ENCODE measurements around the gene KIAA0753. TPM values are rescaled to one million over a fixed set of nuclear protein-coding genes. Genes with fewer than 3 reads are reported as not detected.

The KIAA0753 gene
- total RNA-seq, 1 experiment from 2014 or later = 25.9 TPM

GRCh38 chr17:6551869-6552531 is 88.5 kb downstream of the KIAA0753 start:
- peak overlapping the region; percentile 94 for H3K27ac Mint-ChIP-seq (ENCODE audit: unreplicated experiment)
- TF ChIP-seq, protein P1, sequence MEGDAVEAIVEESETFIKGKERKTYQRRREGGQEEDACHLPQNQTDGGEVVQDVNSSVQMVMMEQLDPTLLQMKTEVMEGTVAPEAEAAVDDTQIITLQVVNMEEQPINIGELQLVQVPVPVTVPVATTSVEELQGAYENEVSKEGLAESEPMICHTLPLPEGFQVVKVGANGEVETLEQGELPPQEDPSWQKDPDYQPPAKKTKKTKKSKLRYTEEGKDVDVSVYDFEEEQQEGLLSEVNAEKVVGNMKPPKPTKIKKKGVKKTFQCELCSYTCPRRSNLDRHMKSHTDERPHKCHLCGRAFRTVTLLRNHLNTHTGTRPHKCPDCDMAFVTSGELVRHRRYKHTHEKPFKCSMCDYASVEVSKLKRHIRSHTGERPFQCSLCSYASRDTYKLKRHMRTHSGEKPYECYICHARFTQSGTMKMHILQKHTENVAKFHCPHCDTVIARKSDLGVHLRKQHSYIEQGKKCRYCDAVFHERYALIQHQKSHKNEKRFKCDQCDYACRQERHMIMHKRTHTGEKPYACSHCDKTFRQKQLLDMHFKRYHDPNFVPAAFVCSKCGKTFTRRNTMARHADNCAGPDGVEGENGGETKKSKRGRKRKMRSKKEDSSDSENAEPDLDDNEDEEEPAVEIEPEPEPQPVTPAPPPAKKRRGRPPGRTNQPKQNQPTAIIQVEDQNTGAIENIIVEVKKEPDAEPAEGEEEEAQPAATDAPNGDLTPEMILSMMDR (IDR thresholded peaks at IDR 0.05; ENCODE audit: unreplicated experiment) = no peak
- intact Hi-C loops (cut with micrococcal nuclease; ENCODE audit: unreplicated experiment) = loop anchor here (5.0 kb wide), 2 partner anchors 45 to 80 kb away; no protein-coding TSS in a partner anchor
- no peaks in the 10 kb centered on the region for H3K9me3 Mint-ChIP-seq (ENCODE audit: low read depth, unreplicated experiment)
- CTCF ChIA-PET = interaction anchor here (0.5 kb wide), 1 partner anchor 28 kb away, joined by 3 read pairs; no protein-coding TSS in a partner anchor
- DNase-seq = peak; percentile 84
- peaks cover 38% of the 10 kb centered on the region for H3K36me3 Mint-ChIP-seq (ENCODE audit: insufficient read depth, unreplicated experiment)
- H3K27me3 Mint-ChIP-seq (ENCODE audit: unreplicated experiment) = no peaks in the 10 kb centered on the region
- H3K4me1 Mint-ChIP-seq (ENCODE audit: low read depth, unreplicated experiment) = peaks cover 26% of the 10 kb centered on the region
- BruUV-seq (replicated peaks) = no TSS peak
- peak overlapping the region; percentile 61 for H3K4me3 Mint-ChIP-seq (ENCODE audit: low read depth, unreplicated experiment)

- H3K27ac Mint-ChIP-seq (ENCODE audit: unreplicated experiment) = peak overlapping the region; percentile 94
Measured at GRCh38 chr17:6551356-6551755, 89.2 kb downstream of the KIAA0753 start.

GRCh38 chr17:6549384-6550036 is 91.0 kb downstream of the KIAA0753 start:
- DNase-seq = no peak
- H3K9me3 Mint-ChIP-seq (ENCODE audit: low read depth, unreplicated experiment) = no peaks in the 10 kb centered on the region
- intact Hi-C loops (cut with micrococcal nuclease; ENCODE audit: unreplicated experiment) = loop anchor here (5.0 kb wide), 2 partner anchors 42 to 77 kb away; no protein-coding TSS in a partner anchor
- H3K27ac Mint-ChIP-seq (ENCODE audit: unreplicated experiment) = no peak overlapping the region
- no peak overlapping the region for H3K4me3 Mint-ChIP-seq (ENCODE audit: low read depth, unreplicated experiment)
- TF ChIP-seq, protein P1 (IDR thresholded peaks at IDR 0.05; ENCODE audit: unreplicated experiment) = no peak
- CTCF ChIA-PET = no interaction called here
- H3K36me3 Mint-ChIP-seq (ENCODE audit: insufficient read depth, unreplicated experiment) = peaks cover 24% of the 10 kb centered on the region
- peaks cover 19% of the 10 kb centered on the region for H3K4me1 Mint-ChIP-seq (ENCODE audit: low read depth, unreplicated experiment)
- H3K27me3 Mint-ChIP-seq (ENCODE audit: unreplicated experiment) = no peaks in the 10 kb centered on the region
- BruUV-seq (replicated peaks) = no TSS peak

More at GRCh38 chr17:6551356-6551755, 89.2 kb downstream of the KIAA0753 start:
- intact Hi-C loops (cut with micrococcal nuclease; ENCODE audit: unreplicated experiment) = loop anchor here (5.0 kb wide), 2 partner anchors 44 to 79 kb away; no protein-coding TSS in a partner anchor
- Mint-ChIP-seq H3K27me3 (ENCODE audit: unreplicated experiment) (no peaks in the 10 kb centered on the region), H3K36me3 (ENCODE audit: insufficient read depth, unreplicated experiment) (peaks cover 31% of the 10 kb centered on the region), H3K4me3 (ENCODE audit: low read depth, unreplicated experiment) (no peak overlapping the region), H3K4me1 (ENCODE audit: low read depth, unreplicated experiment) (peaks cover 20% of the 10 kb centered on the region), H3K9me3 (ENCODE audit: low read depth, unreplicated experiment) (no peaks in the 10 kb centered on the region)
- CTCF ChIA-PET = no interaction called here
- TF ChIP-seq, protein P1 (IDR thresholded peaks at IDR 0.05; ENCODE audit: unreplicated experiment) = no peak
- BruUV-seq (replicated peaks) = no TSS peak
- DNase-seq = no peak

DNA sequence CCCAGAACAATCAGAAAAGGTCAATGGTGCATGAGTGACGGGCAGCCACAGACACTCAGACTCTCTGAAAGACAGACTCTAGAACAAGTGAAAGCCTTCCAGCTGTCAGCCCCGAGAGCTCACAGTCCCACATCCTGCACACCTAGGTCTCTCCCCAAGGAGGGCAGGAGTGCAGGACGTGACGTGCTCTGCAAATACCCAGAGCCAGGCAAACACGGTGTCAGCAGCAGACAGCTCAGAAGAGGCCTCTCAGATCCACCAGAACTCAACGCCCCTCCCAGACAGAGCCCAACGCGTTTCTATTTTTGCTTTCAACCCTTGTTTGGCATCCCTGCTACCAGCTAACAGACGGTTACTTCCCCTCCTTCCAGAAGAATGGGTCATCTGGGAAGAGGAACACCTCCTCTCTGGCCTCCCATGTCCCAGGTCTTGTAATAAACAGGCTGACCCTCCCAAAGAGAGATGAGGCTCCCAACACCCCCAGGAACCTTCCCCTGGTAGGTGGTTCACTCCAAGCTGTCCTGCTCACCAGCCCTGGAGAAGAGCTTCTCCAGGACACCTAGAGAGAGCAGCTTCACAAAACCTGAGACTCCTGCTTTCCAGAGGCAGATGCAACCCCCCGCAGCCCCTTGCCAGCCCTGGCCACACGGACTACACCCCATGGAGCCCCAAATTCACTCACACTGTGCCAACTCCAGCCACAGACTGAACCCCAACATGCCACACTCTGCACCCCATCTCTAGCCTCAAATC is 91.8 kb downstream of the KIAA0753 start:
- no peaks in the 10 kb centered on the region for H3K27me3 Mint-ChIP-seq (ENCODE audit: unreplicated experiment)
- intact Hi-C loops (cut with micrococcal nuclease; ENCODE audit: unreplicated experiment) = no loop called here
- H3K36me3 Mint-ChIP-seq (ENCODE audit: insufficient read depth, unreplicated experiment) = peaks cover 17% of the 10 kb centered on the region
- BruUV-seq (replicated peaks) = no TSS peak
- no peak for DNase-seq
- peaks cover 11% of the 10 kb centered on the region for H3K4me1 Mint-ChIP-seq (ENCODE audit: low read depth, unreplicated experiment)
- no peaks in the 10 kb centered on the region for H3K9me3 Mint-ChIP-seq (ENCODE audit: low read depth, unreplicated experiment)
- no peak overlapping the region for H3K27ac Mint-ChIP-seq (ENCODE audit: unreplicated experiment)
- no peak overlapping the region for H3K4me3 Mint-ChIP-seq (ENCODE audit: low read depth, unreplicated experiment)
- CTCF ChIA-PET = no interaction called here
- TF ChIP-seq, protein P1 (IDR thresholded peaks at IDR 0.05; ENCODE audit: unreplicated experiment) = no peak

Data from Calu3 (cell line).